Endothelial cell of umbilical vein (primary cell): Measurements from ENCODE around the gene L3MBTL4. TPM values are rescaled to one million over a fixed set of nuclear protein-coding genes. Genes with fewer than 3 reads are reported as not detected.
A peak's percentile ranks its signal among the peaks of the same experiment; 100 is the strongest.

Source experiments
- BruUV-seq: library from RNA; stranded (reverse); fragments of 400-500 nt; replicated peaks from 2 replicates; lab custom pipeline; 2021; lab: Mats Ljungman, UMichigan
- CTCF ChIA-PET: fragments of 300-600, 350-600 bp; sonication (Branson Sonifier 250); formaldehyde crosslinking; loops from one replicate; lab custom pipeline; 2021; ENCODE audit warnings: antibody characterized with exemption, inconsistent platforms; lab: Charles Lee
- POLR2A ChIA-PET: fragments of 300-600, 350-600 bp; sonication (Branson Sonifier 250); formaldehyde crosslinking; loops from one replicate; lab custom pipeline; 2021; ENCODE audit warnings: antibody characterized with exemption, inconsistent platforms; lab: Charles Lee
- DNase-seq: peaks from one replicate; pipeline ENCODE4 v3.0.0-alpha.2; 2011; ENCODE audit warnings: low read depth, low spot score
- FAIRE-seq: peaks from 2 replicates; lab custom pipeline; 2011; peaks lifted over from hg19 to GRCh38; lab: Jason Lieb, UNC
- H2AFZ ChIP-seq: 2 replicates; pipeline ENCODE4 v1.6.0; 2012; ENCODE audit warnings: low read depth, low read length, control low read depth, inconsistent platforms
- H3K27ac ChIP-seq: 2 replicates; pipeline ENCODE4 v1.5.1; 2011; ENCODE audit warnings: low read depth, mild to moderate bottlenecking, control low read depth, low read length, moderate library complexity; ENCODE audit not compliant: insufficient read depth
- H3K27me3 ChIP-seq, 2 experiments: 2 replicates each; pipeline versions ENCODE4 v1.6.0 to v1.6.1; 2011; ENCODE audit warnings: low read length in 2 of 2, mixed read lengths in 1 of 2; ENCODE audit not compliant: control insufficient read depth in 2 of 2, insufficient read depth in 2 of 2
- H3K36me3 ChIP-seq, 2 experiments: 2 replicates in 1 of 2; 3 replicates in 1 of 2; pipeline ENCODE4 v1.5.1; 2011; ENCODE audit warnings: low read length in 2 of 2, mild to moderate bottlenecking in 1 of 2, moderate library complexity in 1 of 2; ENCODE audit not compliant: control insufficient read depth in 2 of 2, insufficient read depth in 2 of 2; ENCODE audit errors: extremely low read depth in 1 of 2
- H3K4me1 ChIP-seq: 3 replicates; pipeline ENCODE4 v1.5.1; 2011; ENCODE audit warnings: mild to moderate bottlenecking, low read length; ENCODE audit not compliant: control insufficient read depth, insufficient read depth; ENCODE audit errors: extremely low read depth
- H3K4me2 ChIP-seq: 2 replicates; pipeline ENCODE4 v1.6.1; 2011; ENCODE audit warnings: low read length, control low read depth, mixed read lengths; ENCODE audit not compliant: insufficient read depth
- H3K4me3 ChIP-seq, 3 experiments: fragments of 200-600 bp in 1 of 3; sonication (generic), shearing (Covaris generic) in 1 of 3; replicated peaks in 1 of 3; 2 replicates each; pipeline ENCODE4 v1.5.1; 2011 to 2016; ENCODE audit warnings: control low read depth in 3 of 3, low read length in 3 of 3, mild to moderate bottlenecking in 2 of 3, inconsistent platforms in 1 of 3, low read depth in 1 of 3, moderate library complexity in 1 of 3; ENCODE audit not compliant: insufficient read depth in 1 of 3
- H3K79me2 ChIP-seq: 2 replicates; pipeline ENCODE4 v1.6.0; 2012; ENCODE audit warnings: low read length, inconsistent platforms; ENCODE audit not compliant: control insufficient read depth, insufficient read depth
- H3K9ac ChIP-seq: replicated peaks from 2 replicates; pipeline ENCODE3; 2011; ENCODE audit warnings: low read length, control low read depth; ENCODE audit not compliant: insufficient read depth; ENCODE audit errors: extremely low read depth
- H3K9me1 ChIP-seq: replicated peaks from 3 replicates; pipeline ENCODE4 v1.6.0; 2011; ENCODE audit warnings: mild to moderate bottlenecking, low read length; ENCODE audit not compliant: control insufficient read depth, insufficient read depth; ENCODE audit errors: extremely low read depth
- H3K9me3 ChIP-seq: replicated peaks from 2 replicates; pipeline ENCODE4 v1.5.1; 2012; ENCODE audit warnings: low read length, inconsistent platforms; ENCODE audit not compliant: control insufficient read depth, insufficient read depth
- H4K20me1 ChIP-seq: replicated peaks from 2 replicates; pipeline ENCODE3; 2011; ENCODE audit warnings: mild to moderate bottlenecking, low read length; ENCODE audit not compliant: control insufficient read depth, insufficient read depth; ENCODE audit errors: extremely low read depth
- CTCF ChIP-seq, 2 donors: IDR thresholded peaks; 1 replicate in 1 of 2; 2 replicates in 1 of 2; pipeline ENCODE4 v1.5.1; 2011; ENCODE audit warnings: low read length in 2 of 2, mild to moderate bottlenecking in 2 of 2, moderate library complexity in 2 of 2, control low read depth in 1 of 2, inconsistent platforms in 1 of 2, low read depth in 1 of 2; ENCODE audit not compliant: insufficient read depth in 1 of 2; ENCODE audit errors: extremely low read depth in 1 of 2
- EZH2 ChIP-seq: IDR thresholded peaks from 2 replicates; pipeline ENCODE4 v1.6.1; 2012; ENCODE audit warnings: borderline replicate concordance, low read depth, mild to moderate bottlenecking, moderate library complexity, low read length, inconsistent platforms; ENCODE audit not compliant: severe bottlenecking
- FOS ChIP-seq: IDR thresholded peaks from 2 replicates; pipeline ENCODE4 v1.6.1; 2011; ENCODE audit warnings: mild to moderate bottlenecking, low read length, moderate library complexity, borderline replicate concordance; ENCODE audit not compliant: insufficient read depth
- GATA2 ChIP-seq: IDR thresholded peaks from 2 replicates; pipeline ENCODE4 v1.7.0; 2011; ENCODE audit warnings: low read depth, mild to moderate bottlenecking, moderate library complexity, mixed read lengths, low read length; ENCODE audit not compliant: insufficient read length, insufficient read depth
- JUN ChIP-seq: IDR thresholded peaks from 2 replicates; pipeline ENCODE4 v1.6.1; 2011; ENCODE audit warnings: borderline replicate concordance, low read depth; ENCODE audit not compliant: insufficient read length, insufficient read depth
- MAX ChIP-seq: IDR thresholded peaks from 2 replicates; pipeline ENCODE4 v1.6.1; 2011; ENCODE audit not compliant: insufficient read depth, insufficient read length
- MYC ChIP-seq: IDR thresholded peaks from one replicate; pipeline ENCODE4 v1.6.1; 2011; ENCODE audit warnings: mild to moderate bottlenecking, low read depth, low read length
- POLR2A ChIP-seq: IDR thresholded peaks from 2 replicates; pipeline ENCODE4 v1.6.1; 2012; ENCODE audit warnings: low read depth, mild to moderate bottlenecking, control low read depth, low read length
- POLR2AphosphoS5 ChIP-seq: IDR thresholded peaks from 2 replicates; pipeline ENCODE4 v1.6.1; 2012; ENCODE audit warnings: low read depth, mild to moderate bottlenecking, control low read depth, low read length, moderate library complexity; ENCODE audit not compliant: insufficient read depth
- dilution Hi-C: fragments of 300-500 bp; cut with MboI; formaldehyde crosslinking; loops from one replicate; pipeline ENCODE4 v1.15.0; 2019; ENCODE audit warnings: low sequenced_read_pairs; ENCODE audit not compliant: extremely low pct_ligation_motif_present
- intact Hi-C: fragments of 100-400 bp; cut with micrococcal nuclease; formaldehyde crosslinking; loops from one replicate; pipeline ENCODE4 v1.10.0; 2022
- polyA plus RNA-seq, 4 experiments: library from polyadenylated mRNA; depleted of rRNA in 3 of 4; stranded (reverse) in 3 of 4; unstranded in 1 of 4; fragments of >200 nt; gene quantifications; 2 replicates each; pipeline versions ENCODE4 v1.2.1 to v1.2.3, GENCODE V29; 2011 to 2012; ENCODE audit warnings: missing spikeins in 1 of 4
- total RNA-seq: library from RNA; stranded (reverse); gene quantifications from 2 replicates; pipeline ENCODE4 v1.2.3, GENCODE V29; 2021

L3MBTL4 gene
- total and polyA plus RNA-seq, 2 donors (not counting 3 experiments of a cell fraction or from before 2014, with no cell fraction given): 0.80 TPM; not detected in 1

GRCh38 chr18:6055711-6056110 is 359.0 kb downstream of the L3MBTL4 start:
- dilution Hi-C loops (no loop called here), intact Hi-C loops (loop anchor here (5.0 kb wide), 1 partner anchor 163 kb away; no protein-coding TSS in a partner anchor)
- H3K27ac ChIP-seq: peak overlapping the region; percentile 96
- ChIA-PET CTCF (interaction anchor here (0.8 kb wide), 1 partner anchor 165 kb away, joined by 3 read pairs; no protein-coding TSS in a partner anchor), POLR2A (no interaction called here)
- no peaks in the 10 kb centered on the region for H3K79me2 ChIP-seq
- DNase-seq (peak; percentile 79), FAIRE-seq (no peak)
- H3K4me3 ChIP-seq: peak overlapping the region in 1 of 3 experiments; percentile 20
- H3K36me3 ChIP-seq: no peaks in the 10 kb centered on the region
- no peaks in the 10 kb centered on the region for H3K9me3 ChIP-seq
- no peaks in the 10 kb centered on the region for H3K27me3 ChIP-seq
- no TSS peak for BruUV-seq
- no peaks in the 10 kb centered on the region for H3K9me1 ChIP-seq
- H3K4me1 ChIP-seq: peaks cover 21% of the 10 kb centered on the region
- peak overlapping the region; percentile 77 for H3K4me2 ChIP-seq
- H4K20me1 ChIP-seq: no peaks in the 10 kb centered on the region
- H3K9ac ChIP-seq: peak overlapping the region; percentile 72
- peak overlapping the region; percentile 81 for H2AFZ ChIP-seq
- no peak for TF ChIP-seq POLR2A
- TF ChIP-seq MAX: no peak
- TF ChIP-seq GATA2: peak; percentile 79
- no peak for TF ChIP-seq CTCF (IDR thresholded peaks at IDR 0.05; ENCODE audit: extremely low read depth in 1 of 2, insufficient read depth in 1 of 2, low read depth in 1 of 2, low read length in 2 of 2)
- TF ChIP-seq EZH2: no peak
- peak; percentile 50 for TF ChIP-seq POLR2AphosphoS5
- peak; percentile 5 for TF ChIP-seq MYC
- peak; percentile 94 for TF ChIP-seq FOS
- peak; percentile 55 for TF ChIP-seq JUN
